GM12891 (cell line): Measurements from ENCODE around the gene SMO.

Experiments
- POLR2A ChIP-seq: IDR thresholded peaks from 2 replicates; pipeline ENCODE4 v1.6.1; 2011; ENCODE audit warnings: low read depth, low read length, control low read depth
- POLR2AphosphoS5 ChIP-seq: IDR thresholded peaks from 2 replicates; pipeline ENCODE4 v1.6.1; 2011; ENCODE audit warnings: low read depth, low read length, control low read depth
- TAF1 ChIP-seq: IDR thresholded peaks from 2 replicates; pipeline ENCODE4 v1.6.1; 2011; ENCODE audit warnings: low read depth, low read length, control low read depth

GRCh38 chr7:129186749-129187260 is 1.6 kb upstream of the SMO start:
- TF ChIP-seq POLR2AphosphoS5 = no peak
- TF ChIP-seq POLR2A = no peak
- no peak for TF ChIP-seq TAF1
